T-helper 1 cell treated with Interleukin-12 subunit alpha and Interleukin-12 subunit beta and Interleukin-4 antibody, amounts not matched to agents 30 μg/mL and 1 μg/mL, for 36 hours (primary cell): ENCODE results near the gene PDE9A.
"Not testable (repeated sequence)": the region's sequence is repeated elsewhere in the genome, so short reads cannot be mapped to it uniquely, and the experiment has no call there.

Experiments used
- H3K27ac Mint-ChIP-seq: one replicate; pipeline ENCODE4 v1.8.0; 2021; ENCODE audit warnings: mild to moderate bottlenecking, mixed read lengths
- H3K27me3 Mint-ChIP-seq: one replicate; pipeline ENCODE4 v1.8.0; 2021; ENCODE audit warnings: low read depth, mixed read lengths
- H3K36me3 Mint-ChIP-seq: one replicate; pipeline ENCODE4 v1.8.0; 2021; ENCODE audit warnings: low read depth, mixed read lengths
- H3K4me1 Mint-ChIP-seq: one replicate; pipeline ENCODE4 v1.8.0; 2021; ENCODE audit warnings: low read depth, mixed read lengths
- H3K4me3 Mint-ChIP-seq: one replicate; pipeline ENCODE4 v1.8.0; 2021; ENCODE audit warnings: mild to moderate bottlenecking, moderate library complexity, mixed read lengths
- H3K9me3 Mint-ChIP-seq: one replicate; pipeline ENCODE4 v1.8.0; 2021; ENCODE audit warnings: mixed read lengths

The PDE9A gene

DNA sequence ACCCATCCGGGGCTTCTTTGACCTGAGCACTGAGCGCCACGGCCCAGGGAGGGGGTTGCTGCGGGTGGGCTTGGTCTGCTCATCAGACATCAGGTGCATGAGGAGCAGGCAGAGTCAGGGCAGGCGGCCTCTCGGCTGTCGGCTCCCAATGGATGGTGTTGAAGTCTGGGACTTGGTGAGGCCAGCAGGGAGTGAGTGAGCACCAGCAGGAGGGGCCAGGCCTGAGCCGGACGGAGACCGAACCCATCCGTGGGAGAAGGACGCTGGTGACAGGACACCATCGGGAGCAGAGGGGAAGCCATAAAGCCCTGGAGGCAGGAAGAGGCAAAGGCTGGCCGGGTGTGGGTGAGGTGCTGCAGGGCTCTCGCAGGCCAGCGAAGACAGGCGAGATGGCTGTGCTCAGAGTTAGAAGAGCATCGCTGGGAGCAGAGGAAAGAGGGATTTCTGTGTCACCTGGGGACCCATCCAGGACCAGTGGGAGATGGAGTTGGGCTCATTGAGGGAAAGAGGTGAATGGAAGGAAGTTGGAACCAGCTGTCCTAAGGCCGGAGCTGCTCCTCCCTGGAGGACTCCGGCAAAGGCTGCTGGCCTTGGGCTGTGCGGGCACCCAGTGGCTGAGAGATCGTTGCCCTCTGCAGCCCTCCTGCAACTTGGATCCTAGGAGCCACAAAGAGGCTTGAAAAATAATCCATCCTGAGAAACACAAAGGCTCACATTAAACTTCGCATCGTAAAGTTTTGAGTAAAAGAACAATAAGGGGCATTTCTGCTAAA is 49.9 kb downstream of the PDE9A start:
- Mint-ChIP-seq H3K4me1 (no peaks in the 10 kb centered on the region), H3K4me3 (no peak overlapping the region), H3K27me3 (peaks cover 5% of the 10 kb centered on the region), H3K27ac (no peak overlapping the region), H3K9me3 (no peaks in the 10 kb centered on the region), H3K36me3 (peaks cover 1% of the 10 kb centered on the region)

DNA sequence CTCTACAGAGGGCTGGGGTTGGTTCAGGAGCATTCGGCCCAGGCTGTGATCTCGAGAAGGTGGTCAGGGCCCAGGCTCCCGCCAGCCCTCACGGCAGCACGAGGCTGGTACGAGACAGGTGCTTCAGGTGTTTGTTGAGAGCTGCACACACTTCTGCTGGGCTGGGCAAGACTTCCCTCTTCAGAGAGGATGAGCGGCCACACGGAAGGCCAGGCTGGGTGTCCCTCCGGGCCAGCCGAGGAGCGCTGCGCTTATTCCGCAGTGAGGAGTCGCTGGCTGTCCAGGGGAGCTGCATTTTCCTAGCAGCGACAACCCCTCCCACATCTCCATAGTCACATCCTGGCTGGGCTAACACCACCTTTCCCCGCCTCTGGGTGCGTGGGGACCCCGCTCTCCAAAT is 50.5 kb downstream of the PDE9A start:
- Mint-ChIP-seq H3K36me3 (peaks cover 1% of the 10 kb centered on the region), H3K4me3 (no peak overlapping the region)

DNA sequence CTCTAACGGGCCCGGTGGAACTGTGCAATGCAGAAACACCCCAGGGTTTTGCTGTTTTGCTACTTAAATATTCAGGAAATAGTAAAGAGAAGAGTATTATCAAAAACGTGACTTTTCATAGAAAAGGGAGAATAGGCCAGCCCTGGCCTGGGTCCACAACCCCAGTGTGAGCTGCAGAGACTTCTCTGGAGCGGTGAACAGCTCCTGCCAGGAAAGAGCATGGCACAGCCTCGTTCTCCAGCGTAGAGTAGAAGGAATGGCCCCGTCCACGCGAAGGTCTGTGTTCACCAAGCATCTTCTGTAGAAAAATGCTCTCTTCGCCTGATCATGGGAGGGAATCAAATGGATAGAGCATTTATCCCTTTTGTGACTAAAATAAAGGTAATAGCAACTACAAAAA is 51.4 kb downstream of the PDE9A start:
- H3K36me3 Mint-ChIP-seq: peaks cover 1% of the 10 kb centered on the region
- H3K4me1 Mint-ChIP-seq: no peaks in the 10 kb centered on the region
- H3K27me3 Mint-ChIP-seq: peaks cover 5% of the 10 kb centered on the region
- H3K27ac Mint-ChIP-seq: no peak overlapping the region
- no peak overlapping the region for H3K4me3 Mint-ChIP-seq
- H3K9me3 Mint-ChIP-seq: no peaks in the 10 kb centered on the region

More for the DNA sequence above, 50.5 kb downstream of the PDE9A start:
- Mint-ChIP-seq H3K9me3 (no peaks in the 10 kb centered on the region), H3K4me1 (no peaks in the 10 kb centered on the region), H3K27me3 (peaks cover 5% of the 10 kb centered on the region), H3K27ac (no peak overlapping the region)

GRCh38 chr21:42705346-42705745 is 51.9 kb downstream of the PDE9A start:
- H3K27me3 Mint-ChIP-seq: peaks cover 5% of the 10 kb centered on the region
- H3K27ac Mint-ChIP-seq: no peak overlapping the region
- peaks cover 1% of the 10 kb centered on the region for H3K36me3 Mint-ChIP-seq
- H3K4me3 Mint-ChIP-seq: no peak overlapping the region
- H3K9me3 Mint-ChIP-seq: no peaks in the 10 kb centered on the region
- H3K4me1 Mint-ChIP-seq: no peaks in the 10 kb centered on the region

DNA sequence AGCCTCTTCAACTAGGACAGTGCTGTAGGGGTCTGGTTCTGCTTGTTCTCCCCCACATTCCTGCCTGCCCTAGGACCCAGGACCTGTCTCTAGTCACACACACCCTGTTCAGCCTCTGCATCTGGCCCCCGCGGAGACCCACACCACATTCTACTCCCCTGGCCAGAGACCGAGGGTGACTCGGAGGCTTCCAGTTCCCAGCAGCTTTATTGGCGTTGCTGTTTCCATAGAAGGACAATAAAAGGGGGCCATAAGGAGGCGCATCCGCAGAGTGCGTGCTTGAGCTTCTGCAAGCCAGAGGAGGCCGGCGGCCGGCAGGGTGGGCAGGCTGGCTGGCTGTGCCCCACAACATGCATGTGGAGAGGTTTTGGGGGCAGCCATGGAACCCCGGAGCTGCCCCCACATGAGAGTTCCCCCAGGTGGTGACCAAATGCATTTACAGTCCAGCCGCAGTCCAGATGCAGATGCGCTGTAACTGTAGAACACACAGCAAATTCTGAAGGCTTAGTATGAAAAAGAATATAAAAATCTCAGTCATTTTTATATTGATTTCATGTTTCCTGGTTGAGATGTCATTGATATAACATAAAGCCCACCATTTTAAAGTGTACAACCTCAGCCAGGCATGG is 52.4 kb downstream of the PDE9A start:
- Mint-ChIP-seq H3K4me1 (no peaks in the 10 kb centered on the region), H3K4me3 (no peak overlapping the region), H3K27ac (no peak overlapping the region), H3K27me3 (peaks cover 5% of the 10 kb centered on the region), H3K9me3 (no peaks in the 10 kb centered on the region), H3K36me3 (peaks cover 1% of the 10 kb centered on the region)

DNA sequence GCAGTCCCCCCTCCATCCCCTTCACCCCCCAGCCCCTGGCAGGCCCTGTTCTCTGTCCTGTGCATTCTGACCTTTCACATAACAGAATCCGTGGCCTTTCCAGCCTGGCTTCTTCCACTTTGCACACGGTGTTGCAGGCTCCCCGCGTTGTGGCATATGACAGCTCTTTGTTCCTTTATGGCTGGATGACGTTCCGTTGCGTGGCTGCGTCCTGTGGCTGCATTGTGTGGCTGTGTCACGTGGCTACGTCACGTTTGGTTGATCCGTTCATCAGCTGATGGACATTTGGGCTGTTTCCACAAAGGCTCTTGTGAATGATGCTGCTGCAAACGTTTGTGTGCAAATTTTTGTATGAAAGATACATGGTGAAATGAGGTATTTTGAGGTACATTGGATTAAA is 53.3 kb downstream of the PDE9A start:
- Mint-ChIP-seq H3K4me3 (no peak overlapping the region), H3K36me3 (peaks cover 1% of the 10 kb centered on the region), H3K27me3 (peaks cover 5% of the 10 kb centered on the region), H3K27ac (no peak overlapping the region), H3K9me3 (no peaks in the 10 kb centered on the region), H3K4me1 (no peaks in the 10 kb centered on the region)

DNA sequence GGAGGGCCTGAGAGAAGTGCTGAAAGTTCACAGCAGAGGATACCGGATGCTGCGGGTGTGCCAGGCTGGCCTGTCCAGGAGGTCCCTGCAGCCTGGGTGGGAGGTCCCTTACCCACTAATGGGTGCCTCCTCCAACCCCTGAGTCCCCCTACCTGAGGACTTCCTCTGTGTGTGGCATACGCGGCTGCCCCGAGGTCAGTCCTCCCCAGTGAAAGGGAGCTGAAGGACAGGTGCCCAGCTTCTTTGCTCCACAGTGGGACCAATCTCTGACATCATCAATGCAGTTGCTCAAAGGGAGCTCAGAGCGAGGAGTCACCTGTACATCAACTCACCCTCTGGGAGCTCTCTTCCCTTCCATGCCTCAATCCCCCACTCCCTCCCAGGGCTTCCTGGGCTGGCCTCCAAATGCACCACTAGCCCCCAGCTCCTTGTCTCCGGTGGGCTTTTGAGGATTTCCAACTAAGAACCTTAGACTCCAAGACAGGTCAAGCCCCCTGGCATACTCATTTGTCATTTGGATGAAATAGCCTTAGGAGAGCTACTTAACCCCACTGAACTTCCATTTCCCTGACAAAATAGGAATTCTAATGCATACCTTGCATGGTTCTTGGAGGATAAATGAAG is 53.9 kb downstream of the PDE9A start:
- Mint-ChIP-seq H3K27ac (no peak overlapping the region), H3K4me3 (no peak overlapping the region), H3K9me3 (no peaks in the 10 kb centered on the region), H3K36me3 (peaks cover 1% of the 10 kb centered on the region), H3K4me1 (no peaks in the 10 kb centered on the region), H3K27me3 (peaks cover under 1% of the 10 kb centered on the region)

DNA sequence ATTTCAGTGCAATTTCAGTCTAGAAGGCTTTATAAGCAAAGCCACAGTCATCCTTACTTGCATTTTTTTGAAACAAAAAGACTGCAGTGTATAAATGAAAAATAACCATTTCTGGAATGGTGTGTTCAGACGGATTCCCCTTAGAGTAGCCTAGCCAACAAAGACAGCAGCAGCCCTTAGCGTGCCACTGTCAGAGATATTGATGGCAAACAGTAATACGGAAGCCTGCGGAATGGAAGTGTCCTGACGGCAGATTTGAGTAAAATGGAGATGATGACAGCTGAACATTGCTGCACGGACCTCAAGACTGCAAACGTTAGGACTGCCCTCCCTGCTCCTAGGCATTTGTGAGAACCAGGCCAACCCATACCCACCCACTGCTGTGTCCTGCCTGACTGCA is 54.7 kb downstream of the PDE9A start:
- H3K36me3 Mint-ChIP-seq: no peaks in the 10 kb centered on the region
- no peaks in the 10 kb centered on the region for H3K9me3 Mint-ChIP-seq
- no peaks in the 10 kb centered on the region for H3K4me1 Mint-ChIP-seq
- H3K4me3 Mint-ChIP-seq: no peak overlapping the region
- H3K27ac Mint-ChIP-seq: no peak overlapping the region
- H3K27me3 Mint-ChIP-seq: no peaks in the 10 kb centered on the region

DNA sequence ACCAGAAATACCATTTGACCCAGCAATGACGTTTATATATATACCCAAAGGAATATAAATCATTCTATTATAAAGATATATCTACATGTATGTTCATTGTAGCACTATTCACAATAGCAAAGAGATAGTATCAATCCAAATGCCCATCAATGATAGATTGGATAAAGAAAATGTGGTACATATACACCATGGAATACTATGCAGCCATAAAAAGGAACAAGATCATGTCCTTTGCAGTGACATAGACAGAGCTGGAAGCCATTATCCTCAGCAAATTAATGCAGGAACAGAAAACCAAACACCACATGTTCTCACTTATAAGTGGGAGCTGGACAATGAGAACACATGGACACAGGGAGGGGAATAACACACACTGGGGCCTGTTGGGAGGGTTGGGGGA is 55.5 kb downstream of the PDE9A start:
- H3K27ac Mint-ChIP-seq, H3K4me3 Mint-ChIP-seq, H3K4me1 Mint-ChIP-seq, H3K9me3 Mint-ChIP-seq, H3K36me3 Mint-ChIP-seq, H3K27me3 Mint-ChIP-seq: not testable (repeated sequence)

DNA sequence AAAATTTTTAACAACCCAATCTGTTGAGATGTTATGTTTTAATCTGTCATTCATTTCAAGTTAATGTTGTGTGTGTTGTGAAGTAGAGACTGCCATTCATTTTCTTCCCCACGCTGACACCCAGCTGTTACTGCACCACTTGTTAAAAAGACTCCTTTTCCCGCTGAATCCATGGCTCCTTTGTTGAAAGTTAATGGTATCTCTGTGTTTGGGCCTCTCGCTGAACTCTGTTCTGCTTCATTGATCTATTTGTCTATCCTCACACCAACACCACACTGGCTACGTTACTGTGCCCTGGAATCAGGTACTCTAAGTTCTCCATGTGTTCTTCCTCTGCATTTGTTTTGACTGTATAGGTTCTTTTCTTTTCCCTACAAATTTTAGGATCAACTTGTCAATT is 58.2 kb downstream of the PDE9A start:
- H3K4me3 Mint-ChIP-seq: no peak overlapping the region
- no peaks in the 10 kb centered on the region for H3K36me3 Mint-ChIP-seq
- no peaks in the 10 kb centered on the region for H3K27me3 Mint-ChIP-seq
- H3K9me3 Mint-ChIP-seq: no peaks in the 10 kb centered on the region
- H3K27ac Mint-ChIP-seq: no peak overlapping the region
- H3K4me1 Mint-ChIP-seq: no peaks in the 10 kb centered on the region

DNA sequence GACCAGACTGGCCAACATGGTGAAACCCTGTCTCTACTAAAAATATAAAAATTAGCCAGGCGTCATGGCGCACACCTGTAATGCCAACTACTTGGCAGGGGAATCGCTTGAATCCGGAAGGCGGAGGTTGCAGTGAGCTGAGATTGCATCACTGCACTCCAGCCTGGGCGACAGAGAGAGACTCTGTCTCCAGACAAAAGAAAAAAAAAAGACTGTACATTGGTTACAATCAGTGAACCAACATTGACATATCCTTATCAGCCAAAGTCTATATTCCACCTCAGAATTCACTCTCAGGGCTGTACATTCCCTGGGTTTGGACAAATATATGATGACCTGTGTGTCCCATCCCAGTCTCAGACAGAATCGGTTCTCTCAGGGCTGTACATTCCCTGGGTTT is 62.0 kb downstream of the PDE9A start:
- not testable (repeated sequence) for H3K27me3 Mint-ChIP-seq, H3K4me3 Mint-ChIP-seq, H3K9me3 Mint-ChIP-seq, H3K27ac Mint-ChIP-seq, H3K4me1 Mint-ChIP-seq, H3K36me3 Mint-ChIP-seq

DNA sequence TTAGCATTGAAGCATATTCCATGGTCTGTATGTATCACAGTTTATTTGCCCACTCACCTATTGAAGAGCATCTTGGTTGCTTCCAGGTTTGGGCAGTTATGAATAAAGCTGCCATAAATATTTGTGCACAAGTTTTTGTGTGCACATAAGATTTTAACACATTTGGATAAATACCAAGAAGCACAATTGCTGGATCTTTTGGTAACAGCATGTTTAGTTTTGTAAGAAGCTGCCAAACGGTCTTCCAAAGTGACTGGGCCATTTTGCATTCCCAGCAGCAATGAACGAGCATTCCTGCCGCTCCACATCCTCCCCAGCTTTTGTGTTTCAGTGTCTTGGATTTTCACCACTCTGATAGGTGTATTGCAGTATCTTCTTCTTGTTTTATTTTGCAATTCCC is 62.7 kb downstream of the PDE9A start:
- H3K27ac Mint-ChIP-seq: no peak overlapping the region
- H3K4me3 Mint-ChIP-seq: no peak overlapping the region
- H3K4me1 Mint-ChIP-seq: no peaks in the 10 kb centered on the region
- no peaks in the 10 kb centered on the region for H3K9me3 Mint-ChIP-seq
- no peaks in the 10 kb centered on the region for H3K27me3 Mint-ChIP-seq
- no peaks in the 10 kb centered on the region for H3K36me3 Mint-ChIP-seq

DNA sequence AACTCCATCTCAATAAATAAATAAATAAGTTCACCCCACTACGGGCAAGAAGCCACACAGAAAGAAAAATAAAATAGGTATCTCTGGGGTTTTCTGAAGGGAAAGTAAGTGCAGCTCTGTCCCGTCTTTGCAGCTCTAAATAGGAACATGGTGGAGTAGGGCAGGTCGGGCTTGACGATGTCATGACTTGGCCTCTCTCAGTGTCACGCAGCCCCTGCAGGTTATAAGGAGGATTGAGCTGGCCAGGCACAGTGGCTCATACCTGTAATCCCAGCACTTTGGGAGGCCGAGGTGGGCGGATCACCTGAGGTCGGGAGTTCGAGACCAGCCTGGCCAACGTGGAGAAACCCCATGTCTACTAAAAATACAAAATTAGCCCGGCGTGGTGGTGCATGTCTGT is 67.1 kb downstream of the PDE9A start:
- H3K4me3 Mint-ChIP-seq, H3K9me3 Mint-ChIP-seq, H3K27ac Mint-ChIP-seq, H3K4me1 Mint-ChIP-seq, H3K27me3 Mint-ChIP-seq, H3K36me3 Mint-ChIP-seq: not testable (repeated sequence)

GRCh38 chr21:42721341-42721824 is 68.0 kb downstream of the PDE9A start:
- Mint-ChIP-seq H3K36me3 (no peaks in the 10 kb centered on the region), H3K27me3 (no peaks in the 10 kb centered on the region), H3K27ac (no peak overlapping the region), H3K4me3 (no peak overlapping the region), H3K9me3 (no peaks in the 10 kb centered on the region), H3K4me1 (peaks cover 11% of the 10 kb centered on the region)

- Mint-ChIP-seq H3K27ac (no peak overlapping the region), H3K4me3 (no peak overlapping the region), H3K36me3 (no peaks in the 10 kb centered on the region), H3K9me3 (no peaks in the 10 kb centered on the region), H3K4me1 (peaks cover 11% of the 10 kb centered on the region), H3K27me3 (no peaks in the 10 kb centered on the region)
These were observed 68.7 kb downstream of the PDE9A start for GRCh38 chr21:42722153-42722552.
